NAMALWA (cell line): ENCODE data around the gene ABCC4.

Experiments used
- DNase-seq: peaks from one replicate; pipeline ENCODE4 v3.0.0-alpha.2; 2015; ENCODE audit warnings: low spot score

The ABCC4 gene

DNA sequence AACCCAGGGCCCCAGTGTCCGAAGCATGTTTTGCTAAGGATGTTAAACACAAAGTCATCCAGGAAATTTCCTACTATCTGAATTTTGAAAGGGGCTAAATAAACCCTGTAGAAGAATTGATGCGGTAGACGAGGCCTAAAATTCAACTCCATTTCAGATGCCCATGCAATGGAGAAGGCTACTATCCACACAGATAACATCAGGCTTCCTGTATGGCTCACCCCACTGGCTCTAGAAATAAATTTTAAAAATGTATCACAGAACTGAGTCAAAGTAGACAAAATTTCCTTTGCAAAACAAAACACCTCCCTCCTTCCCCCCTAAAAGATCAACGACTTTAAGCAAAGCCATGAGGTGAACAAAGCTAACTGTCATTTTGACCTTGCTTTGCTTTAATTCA lies 188.4 kb downstream of the ABCC4 start:
- no peak for DNase-seq

DNA sequence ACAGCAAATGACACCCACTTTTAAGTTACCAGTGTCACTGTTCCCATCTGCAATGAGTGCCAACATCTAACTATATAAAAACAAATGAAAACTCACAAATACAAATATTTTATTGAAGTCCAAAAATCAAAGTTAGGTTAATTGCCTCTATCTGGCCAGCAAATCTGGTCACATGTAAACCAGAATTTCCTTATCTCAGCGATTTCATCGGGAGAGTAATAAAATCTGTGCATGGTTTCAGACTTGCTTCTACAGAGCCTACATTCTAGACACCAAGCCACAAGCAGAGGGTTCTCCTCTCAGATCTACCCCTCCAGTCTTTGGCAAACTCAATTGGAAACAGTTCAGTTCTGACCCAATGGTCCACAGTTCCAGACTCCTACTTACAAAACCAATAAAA lies 189.6 kb downstream of the ABCC4 start:
- no peak for DNase-seq

- DNase-seq, result no peak
Observed at GRCh38 chr13:95106562-95106961, 194.7 kb downstream of the ABCC4 start.

DNA sequence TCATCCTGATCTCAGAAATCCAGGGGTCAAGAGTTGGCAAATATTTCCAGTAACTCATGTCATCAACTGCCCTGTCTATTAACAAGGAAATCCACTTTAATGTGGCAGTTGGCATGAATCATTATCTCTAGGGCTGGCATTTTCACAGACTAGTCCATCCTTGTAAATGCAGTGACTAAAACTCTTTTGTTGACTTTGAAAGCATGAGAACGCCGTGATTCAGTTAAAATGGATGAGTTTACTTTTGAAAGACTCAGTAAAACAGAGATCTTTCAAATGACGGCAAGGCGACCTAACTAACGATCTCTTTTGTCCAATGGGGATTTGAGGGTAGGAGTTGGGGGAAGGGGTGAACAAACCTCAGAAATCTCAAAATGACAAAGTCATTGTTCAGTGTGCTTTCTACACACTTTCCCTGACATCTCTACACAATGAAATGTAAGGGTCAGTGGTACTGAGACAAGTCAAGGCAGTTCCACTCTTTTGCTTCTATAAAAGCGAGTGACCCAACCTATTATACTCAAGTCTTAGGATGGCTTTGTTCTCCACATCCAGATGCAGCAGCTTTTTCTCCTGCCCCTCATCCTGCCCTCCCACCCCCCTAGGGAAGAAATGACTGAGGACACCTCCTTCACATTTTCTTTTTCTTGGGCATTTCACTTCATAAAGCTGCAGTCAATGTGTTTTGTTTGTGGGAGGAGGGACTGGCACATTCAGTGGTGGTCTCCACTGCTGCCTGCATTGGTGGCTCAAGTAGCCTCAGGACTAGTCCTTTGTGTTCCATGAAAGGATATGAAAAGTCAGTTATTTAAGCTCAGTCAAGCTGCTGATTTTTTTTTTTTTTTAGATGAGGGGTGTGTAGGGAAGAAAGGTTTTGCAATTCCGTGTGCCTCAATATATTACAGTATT lies 200.5 kb downstream of the ABCC4 start:
- no peak for DNase-seq

DNA sequence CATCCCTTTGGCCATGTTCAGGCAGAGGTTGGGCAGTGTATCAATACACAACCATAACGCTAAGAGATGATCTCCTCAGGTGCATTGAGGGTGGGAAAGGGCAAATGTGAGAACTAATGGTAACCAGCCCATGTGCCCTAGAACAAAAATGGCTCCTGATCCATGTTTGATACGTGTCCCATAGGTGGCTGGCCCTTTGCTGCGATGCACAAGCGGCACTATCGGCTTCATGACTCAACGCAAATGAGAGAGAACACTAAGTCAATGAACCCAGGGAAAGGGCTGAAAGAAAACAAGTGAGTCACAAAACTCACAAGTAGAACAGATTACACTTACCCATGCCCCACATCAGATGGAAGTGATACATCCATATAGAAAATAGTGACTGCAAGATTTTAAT lies 201.7 kb downstream of the ABCC4 start:
- DNase-seq, result no peak

DNA sequence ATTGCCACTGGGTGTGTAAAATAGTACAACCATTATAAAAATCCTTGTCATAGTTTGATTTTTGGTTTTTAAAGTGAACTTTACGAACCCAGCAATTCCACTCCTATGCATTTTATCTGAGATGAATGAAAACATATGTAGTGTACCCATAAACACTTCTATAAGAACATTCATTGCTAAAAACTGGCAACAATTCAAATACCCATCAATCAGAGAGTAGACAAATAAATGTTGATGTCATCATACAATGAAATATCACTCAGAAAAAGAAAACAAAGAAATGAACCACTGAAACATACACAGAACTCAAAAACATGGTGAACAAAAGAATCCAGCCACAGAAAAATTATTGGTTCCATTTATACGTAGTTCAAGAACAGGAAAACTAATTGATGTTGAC lies 202.3 kb downstream of the ABCC4 start:
- no peak for DNase-seq

GRCh38 chr13:95091755-95092154 lies 209.5 kb downstream of the ABCC4 start:
- DNase-seq, result no peak

- DNase-seq, result no peak
Observed at GRCh38 chr13:95087746-95088305, 213.4 kb downstream of the ABCC4 start.

DNA sequence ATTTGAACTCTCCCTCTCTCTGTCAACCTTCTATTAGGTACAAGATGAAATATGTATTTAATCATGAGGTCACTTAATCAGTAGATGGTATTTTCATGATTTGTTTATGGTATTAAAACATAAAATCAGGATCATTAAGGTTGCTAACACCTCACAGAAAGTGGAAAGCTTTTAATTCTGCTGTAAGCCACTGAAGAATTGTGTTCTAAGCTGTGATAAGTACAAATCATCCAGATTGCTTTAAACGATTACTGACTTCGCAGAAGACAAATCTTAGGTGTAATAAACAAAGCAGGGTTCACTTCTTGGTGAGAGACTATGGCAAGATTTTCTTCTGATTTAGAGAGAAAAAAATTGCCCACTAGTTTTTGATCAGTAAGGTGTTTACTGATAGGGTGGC lies 214.5 kb downstream of the ABCC4 start:
- no peak for DNase-seq

GRCh38 chr13:95083758-95084157 lies 217.5 kb downstream of the ABCC4 start:
- no peak for DNase-seq

GRCh38 chr13:95083066-95083465 lies 218.2 kb downstream of the ABCC4 start:
- DNase-seq, result no peak

DNA sequence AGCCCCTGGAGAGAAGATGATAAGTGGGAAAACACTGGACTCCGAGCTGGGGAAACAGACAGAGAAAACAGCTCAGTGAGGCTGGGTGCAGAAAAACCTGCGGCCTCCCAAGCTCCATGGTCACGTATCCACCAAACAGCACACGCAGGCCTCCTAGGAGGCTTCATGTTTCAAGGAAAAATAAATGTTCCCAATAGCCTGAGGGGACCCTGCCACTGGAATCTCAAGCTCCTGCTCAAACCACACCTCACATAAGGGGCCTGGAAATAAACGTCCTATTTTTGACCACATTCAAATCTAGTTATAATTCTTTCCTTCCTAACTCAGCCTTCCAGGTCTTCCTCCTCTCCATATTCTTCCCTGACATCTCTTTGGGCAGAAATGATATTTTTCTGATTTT lies 225.7 kb downstream of the ABCC4 start:
- DNase-seq, result no peak

- DNase-seq, result no peak
Observed at GRCh38 chr13:95074820-95075219, 226.4 kb downstream of the ABCC4 start.

DNA sequence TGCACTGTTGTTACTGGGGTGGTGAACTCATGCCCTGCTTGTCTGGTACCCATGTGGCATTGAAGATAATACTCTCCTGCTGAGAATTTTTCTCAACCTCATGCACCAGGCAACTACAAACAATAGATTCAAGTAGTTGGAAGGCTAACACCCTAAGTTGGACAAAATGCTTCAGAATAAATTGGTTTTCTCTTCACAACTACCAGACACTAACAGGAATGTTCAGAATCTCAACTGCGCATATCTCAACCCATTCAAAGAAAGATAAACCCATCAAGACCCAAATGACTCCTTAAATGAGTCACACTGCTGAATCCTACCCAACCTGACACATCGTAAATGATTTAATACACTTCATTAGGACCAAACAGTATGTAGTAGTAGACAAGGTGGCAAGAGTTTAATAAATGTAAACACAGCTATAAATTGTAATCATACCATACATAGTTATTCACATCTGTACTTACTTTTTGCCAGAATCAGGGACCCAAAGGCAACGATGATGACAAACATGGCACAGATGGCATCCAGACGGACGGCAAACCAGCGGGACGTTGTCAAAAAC lies 227.4 kb downstream of the ABCC4 start:
- DNase-seq, result no peak

- no peak for DNase-seq
Observed at GRCh38 chr13:95067303-95067702, 233.9 kb downstream of the ABCC4 start.

DNA sequence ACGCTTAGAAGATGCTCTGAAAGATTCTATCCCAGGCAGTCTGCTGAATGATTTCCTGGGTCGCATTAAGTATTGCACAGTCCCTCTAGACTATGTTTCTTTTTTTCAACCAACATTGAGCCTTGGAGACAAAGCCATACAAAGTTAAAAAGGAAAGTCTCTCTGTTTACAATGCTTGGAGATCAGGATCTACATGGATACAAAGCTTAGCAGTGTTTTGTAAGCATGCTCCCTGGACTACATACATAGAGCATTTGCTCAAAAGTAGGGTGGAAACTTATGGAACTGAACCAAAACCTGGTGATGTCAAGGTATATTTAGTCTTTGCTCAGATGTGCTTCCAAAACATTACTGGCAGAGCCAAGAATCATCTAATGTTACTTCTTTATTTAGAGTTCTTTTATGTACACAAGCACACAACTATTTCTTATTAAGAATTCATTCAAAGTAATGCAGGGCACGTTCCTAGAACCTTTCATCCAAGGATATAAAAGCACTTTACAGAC lies 241.2 kb downstream of the ABCC4 start:
- DNase-seq, result no peak

DNA sequence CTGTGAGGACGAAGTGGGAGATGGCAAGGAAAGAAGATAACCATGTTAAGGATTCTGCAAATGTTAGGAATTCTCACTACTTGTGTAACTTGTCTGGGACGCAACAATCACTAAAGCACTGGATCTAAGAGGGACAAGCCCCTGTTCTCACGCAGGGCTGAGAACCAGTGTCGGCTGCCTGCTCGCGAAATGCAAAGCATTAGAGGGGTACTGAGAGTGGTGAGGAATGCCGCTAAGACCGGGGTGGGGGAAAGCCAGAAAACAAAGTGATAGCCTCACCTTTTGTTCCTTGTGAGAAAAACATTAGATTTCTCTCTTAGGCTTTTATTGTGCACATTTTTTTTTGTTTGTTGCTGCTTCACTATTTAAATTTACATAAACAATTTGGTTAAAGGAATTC lies 241.9 kb downstream of the ABCC4 start:
- DNase-seq, result no peak

GRCh38 chr13:95058680-95059079 lies 242.6 kb downstream of the ABCC4 start:
- DNase-seq, result no peak

DNA sequence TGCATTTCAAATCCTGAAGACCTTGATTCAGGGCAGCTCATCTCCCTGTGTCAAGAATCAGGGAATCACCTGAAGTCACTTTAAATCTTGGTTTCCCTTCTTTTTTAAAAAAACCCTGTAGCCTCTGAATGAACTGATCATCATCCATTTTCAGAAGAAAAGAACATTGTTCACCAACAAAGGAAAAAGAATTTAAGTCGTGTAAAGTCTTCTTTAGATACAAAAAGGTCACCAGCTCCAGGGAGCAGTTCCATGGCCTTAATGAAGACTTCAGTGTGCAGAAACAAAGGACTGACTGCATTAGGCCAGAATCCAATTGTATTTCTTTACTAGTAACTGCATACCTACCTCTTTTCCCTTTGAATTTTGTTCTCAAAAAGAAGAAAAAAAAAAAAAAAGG lies 245.0 kb downstream of the ABCC4 start:
- DNase-seq, result no peak

GRCh38 chr13:95050800-95051615 lies 250.2 kb downstream of the ABCC4 start:
- DNase-seq, result no peak

DNA sequence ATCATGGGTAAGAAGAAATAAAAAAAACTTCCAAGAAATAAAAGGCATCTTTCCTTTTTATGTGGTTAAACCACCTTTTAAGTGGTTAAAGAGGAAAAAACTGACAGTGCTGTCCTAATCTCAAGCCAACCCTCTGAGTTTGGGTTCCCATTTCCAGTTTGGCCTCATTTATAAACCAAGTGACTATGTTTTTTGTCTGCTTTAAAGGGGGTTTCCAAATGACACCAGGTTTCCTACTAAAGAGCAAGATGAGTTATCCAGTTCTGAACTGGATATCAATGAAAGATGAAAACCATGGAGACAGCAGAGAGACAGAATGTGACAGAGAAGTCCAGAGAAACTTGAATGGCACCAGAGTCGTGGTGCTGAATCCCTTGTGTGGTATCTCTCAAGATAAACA lies 251.5 kb downstream of the ABCC4 start:
- DNase-seq, result no peak

GRCh38 chr13:95044452-95045205 lies 256.6 kb downstream of the ABCC4 start:
- no peak for DNase-seq
